SJSA1 (cell line): ENCODE measurements around the gene MRPL14. TPM values are rescaled to one million over a fixed set of nuclear protein-coding genes. Genes with fewer than 3 reads are reported as not detected.
A peak's percentile ranks its signal among the peaks of the same experiment; 100 is the strongest.
"Not testable (repeated sequence)": the region's sequence is repeated elsewhere in the genome, so short reads cannot be mapped to it uniquely, and the experiment has no call there.

Experiments
- DNase-seq, 2 experiments: peaks; one replicate each; pipeline ENCODE4 v3.0.0-alpha.2; 2015 to 2020; ENCODE audit warnings: low spot score in 2 of 2, low read depth in 1 of 2
- H3K27ac ChIP-seq: fragments of 250-450 bp; sonication (Bioruptor Pico); 2 replicates; pipeline ENCODE4 v1.5.1; 2020; ENCODE audit warnings: mild to moderate bottlenecking, moderate library complexity
- H3K27me3 ChIP-seq: fragments of 250-450 bp; sonication (Bioruptor Pico); replicated peaks from 2 replicates; pipeline ENCODE4 v1.5.1; 2020; ENCODE audit warnings: mild to moderate bottlenecking, moderate library complexity
- H3K36me3 ChIP-seq: fragments of 250-450 bp; sonication (Bioruptor Pico); 2 replicates; pipeline ENCODE4 v1.5.1; 2020; ENCODE audit warnings: mild to moderate bottlenecking
- H3K4me1 ChIP-seq: fragments of 250-450 bp; sonication (Bioruptor Pico); replicated peaks from 2 replicates; pipeline ENCODE4 v1.6.1; 2021; ENCODE audit warnings: mild to moderate bottlenecking
- H3K4me3 ChIP-seq: fragments of 250-450 bp; sonication (Bioruptor Pico); 2 replicates; pipeline ENCODE4 v1.5.1; 2020; ENCODE audit warnings: mild to moderate bottlenecking
- H3K9me3 ChIP-seq: fragments of 250-450 bp; sonication (Bioruptor Pico); replicated peaks from 2 replicates; pipeline ENCODE4 v1.5.1; 2020; ENCODE audit warnings: mild to moderate bottlenecking
- total RNA-seq: library from RNA; depleted of rRNA; stranded (reverse); fragments of >200 nt; shearing (Covaris generic); gene quantifications from 2 replicates; pipeline ENCODE4 v1.2.3, GENCODE V29; 2014

MRPL14 gene
- total RNA-seq, 1 experiment from 2014 or later, result 67.0 TPM

- H3K36me3 ChIP-seq, result peaks cover 10% of the 10 kb centered on the region
- DNase-seq, result not testable (repeated sequence)
These were observed 32.0 kb downstream of the MRPL14 start for GRCh38 chr6:44095243-44095623.

GRCh38 chr6:44094403-44095242 is 32.6 kb downstream of the MRPL14 start:
- Histone ChIP-seq H3K36me3 (peaks cover 5% of the 10 kb centered on the region), H3K9me3 (peaks cover 3% of the 10 kb centered on the region; the same call in 1 of the 2 replicates), H3K4me1 (no peaks in the 10 kb centered on the region), H3K27me3 (no peaks in the 10 kb centered on the region), H3K4me3 (no peak overlapping the region), H3K27ac (no peak overlapping the region)
- no peak for DNase-seq

More at GRCh38 chr6:44095243-44095623, 32.0 kb downstream of the MRPL14 start:
- not testable (repeated sequence) for H3K4me3 ChIP-seq, H3K9me3 ChIP-seq, H3K27ac ChIP-seq, H3K27me3 ChIP-seq, H3K4me1 ChIP-seq

- no peaks in the 10 kb centered on the region for H3K4me1 ChIP-seq
- DNase-seq, result no peak
- H3K4me3 ChIP-seq, result no peak overlapping the region
- H3K27ac ChIP-seq, result no peak overlapping the region
- H3K27me3 ChIP-seq, result no peaks in the 10 kb centered on the region
- H3K36me3 ChIP-seq, result 0 out of 2 replicates have a peak, but pooled peaks cover 4% of the 10 kb centered on the region
- H3K9me3 ChIP-seq, result peaks cover 3% of the 10 kb centered on the region; the same call in 1 of the 2 replicates
These were observed 33.4 kb downstream of the MRPL14 start for GRCh38 chr6:44093750-44094402.

GRCh38 chr6:44093066-44093465 is 34.2 kb downstream of the MRPL14 start:
- Histone ChIP-seq H3K4me1 (no peaks in the 10 kb centered on the region), H3K27ac (no peak overlapping the region), H3K4me3 (no peak overlapping the region), H3K9me3 (peaks cover 3% of the 10 kb centered on the region; the same call in 1 of the 2 replicates), H3K36me3 (0 out of 2 replicates have a peak, but pooled peaks cover 4% of the 10 kb centered on the region), H3K27me3 (no peaks in the 10 kb centered on the region)
- no peak for DNase-seq

GRCh38 chr6:44091981-44092884 is 35.0 kb downstream of the MRPL14 start:
- no peak overlapping the region for H3K4me3 ChIP-seq
- H3K27me3 ChIP-seq, result no peaks in the 10 kb centered on the region
- no peak for DNase-seq
- H3K4me1 ChIP-seq, result no peaks in the 10 kb centered on the region
- 0 out of 2 replicates have a peak, but pooled peaks cover 4% of the 10 kb centered on the region for H3K36me3 ChIP-seq
- H3K27ac ChIP-seq, result no peak overlapping the region
- H3K9me3 ChIP-seq, result peaks cover 3% of the 10 kb centered on the region; the same call in 1 of the 2 replicates

GRCh38 chr6:44091356-44091755 is 35.9 kb downstream of the MRPL14 start:
- H3K4me3 ChIP-seq, H3K36me3 ChIP-seq, H3K9me3 ChIP-seq, H3K4me1 ChIP-seq, H3K27ac ChIP-seq, H3K27me3 ChIP-seq, DNase-seq: not testable (repeated sequence)

- Histone ChIP-seq H3K4me3 (no peak overlapping the region), H3K27me3 (no peaks in the 10 kb centered on the region), H3K9me3 (no peaks in the 10 kb centered on the region), H3K36me3 (no peaks in the 10 kb centered on the region), H3K27ac (no peak overlapping the region), H3K4me1 (no peaks in the 10 kb centered on the region)
- no peak for DNase-seq
These were observed 36.8 kb downstream of the MRPL14 start for GRCh38 chr6:44090465-44090864.

GRCh38 chr6:44088827-44089590 is 38.2 kb downstream of the MRPL14 start:
- Histone ChIP-seq H3K4me3 (no peak overlapping the region), H3K9me3 (no peaks in the 10 kb centered on the region), H3K36me3 (no peaks in the 10 kb centered on the region), H3K27me3 (no peaks in the 10 kb centered on the region), H3K4me1 (peaks cover 3% of the 10 kb centered on the region; the same call in 1 of the 2 replicates), H3K27ac (no peak overlapping the region)
- no peak for DNase-seq

GRCh38 chr6:44087623-44088022 is 39.6 kb downstream of the MRPL14 start:
- no peaks in the 10 kb centered on the region for H3K27me3 ChIP-seq
- peaks cover 3% of the 10 kb centered on the region; the same call in 1 of the 2 replicates for H3K4me1 ChIP-seq
- H3K4me3 ChIP-seq, result no peak overlapping the region
- H3K36me3 ChIP-seq, result no peaks in the 10 kb centered on the region
- DNase-seq, result no peak
- H3K27ac ChIP-seq, result no peak overlapping the region
- no peaks in the 10 kb centered on the region for H3K9me3 ChIP-seq

- DNase-seq, result no peak
These were observed 40.2 kb downstream of the MRPL14 start for GRCh38 chr6:44086931-44087574.

GRCh38 chr6:44085219-44085618 is 42.0 kb downstream of the MRPL14 start:
- Histone ChIP-seq H3K36me3 (no peaks in the 10 kb centered on the region), H3K27me3 (no peaks in the 10 kb centered on the region), H3K27ac (no peak overlapping the region), H3K4me1 (peaks cover 3% of the 10 kb centered on the region; the same call in 1 of the 2 replicates), H3K4me3 (no peak overlapping the region), H3K9me3 (no peaks in the 10 kb centered on the region)
- DNase-seq, result no peak

More at GRCh38 chr6:44086931-44087574, 40.2 kb downstream of the MRPL14 start:
- H3K27me3 ChIP-seq, result no peaks in the 10 kb centered on the region
- H3K4me3 ChIP-seq, result no peak overlapping the region
- peaks cover 3% of the 10 kb centered on the region; the same call in 1 of the 2 replicates for H3K4me1 ChIP-seq
- H3K27ac ChIP-seq, result no peak overlapping the region
- no peaks in the 10 kb centered on the region for H3K36me3 ChIP-seq
- no peaks in the 10 kb centered on the region for H3K9me3 ChIP-seq

- peak in 1 of 2 experiments; percentile 57 for DNase-seq
- Histone ChIP-seq H3K4me3 (no peak overlapping the region), H3K36me3 (no peaks in the 10 kb centered on the region), H3K9me3 (no peaks in the 10 kb centered on the region), H3K27me3 (no peaks in the 10 kb centered on the region), H3K27ac (no peak overlapping the region), H3K4me1 (peaks cover 3% of the 10 kb centered on the region; the same call in 1 of the 2 replicates)
These were observed 42.8 kb downstream of the MRPL14 start for GRCh38 chr6:44084231-44085014.
